ENCODE data around the gene DEF6. TPM values are rescaled to one million over a fixed set of nuclear protein-coding genes. Genes with fewer than 3 reads are reported as not detected.
"Not testable (repeated sequence)": the region's sequence is repeated elsewhere in the genome, so short reads cannot be mapped to it uniquely, and the experiment has no call there.

Gene DEF6
- total RNA-seq, 1 experiment from 2014 or later: 0.72 TPM

- peak; percentile 14 for DNase-seq (ENCODE audit: low read depth)
Observed at GRCh38 chr6:35280903-35281302, 16.7 kb upstream of the DEF6 start.

- no peak for DNase-seq (ENCODE audit: low read depth)
Observed at GRCh38 chr6:35282472-35282871, 15.1 kb upstream of the DEF6 start.

GRCh38 chr6:35283361-35283760 is 14.3 kb upstream of the DEF6 start:
- DNase-seq (ENCODE audit: low read depth): no peak

- no peak for DNase-seq (ENCODE audit: low read depth)
Observed at GRCh38 chr6:35287671-35288396, 9.8 kb upstream of the DEF6 start.

- DNase-seq (ENCODE audit: low read depth): no peak
Observed at GRCh38 chr6:35288834-35289233, 8.8 kb upstream of the DEF6 start.

- no peak for DNase-seq (ENCODE audit: low read depth)
Observed at GRCh38 chr6:35291491-35291890, 6.1 kb upstream of the DEF6 start.

- no peak for DNase-seq (ENCODE audit: low read depth)
Observed at GRCh38 chr6:35292494-35292893, 5.1 kb upstream of the DEF6 start.

GRCh38 chr6:35293681-35294080 is 3.9 kb upstream of the DEF6 start:
- no peak for DNase-seq (ENCODE audit: low read depth)

GRCh38 chr6:35294308-35294945 is 3.2 kb upstream of the DEF6 start:
- peak; percentile 26 for DNase-seq (ENCODE audit: low read depth)

- no peak for DNase-seq (ENCODE audit: low read depth)
Observed at GRCh38 chr6:35295036-35295435, 2.6 kb upstream of the DEF6 start.

- DNase-seq (ENCODE audit: low read depth): no peak
Observed at GRCh38 chr6:35295521-35296315, 1.9 kb upstream of the DEF6 start.

- DNase-seq (ENCODE audit: low read depth): no peak
Observed at GRCh38 chr6:35296931-35297600, 552 bp upstream of the DEF6 start.

- no peak for DNase-seq (ENCODE audit: low read depth)
Observed at GRCh38 chr6:35298625-35299140, 1.1 kb downstream of the DEF6 start.

- no peak for DNase-seq (ENCODE audit: low read depth)
Observed at GRCh38 chr6:35299674-35300073, 2.1 kb downstream of the DEF6 start.

- no peak for DNase-seq (ENCODE audit: low read depth)
Observed at GRCh38 chr6:35300848-35301247, 3.2 kb downstream of the DEF6 start.

GRCh38 chr6:35302604-35303241 is 5.1 kb downstream of the DEF6 start:
- DNase-seq (ENCODE audit: low read depth): no peak

- no peak for DNase-seq (ENCODE audit: low read depth)
Observed at GRCh38 chr6:35304299-35304698, 6.7 kb downstream of the DEF6 start.

- DNase-seq (ENCODE audit: low read depth): no peak
Observed at GRCh38 chr6:35305117-35305516, 7.5 kb downstream of the DEF6 start.

GRCh38 chr6:35307138-35307537 is 9.5 kb downstream of the DEF6 start:
- not testable (repeated sequence) for DNase-seq (ENCODE audit: low read depth)

GRCh38 chr6:35308543-35308942 is 10.9 kb downstream of the DEF6 start:
- DNase-seq (ENCODE audit: low read depth): not testable (repeated sequence)

- no peak for DNase-seq (ENCODE audit: low read depth)
Observed at GRCh38 chr6:35309611-35310264, 12.1 kb downstream of the DEF6 start.

Data from RPMI7951 (cell line).